Colon (tissue), 2 donors: Measurements from ENCODE around the gene DMPK.

ENCODE experiments used
- FAIRE-seq: peaks from 2 replicates; lab custom pipeline; 2012; peaks lifted over from hg19 to GRCh38; lab: Jason Lieb, UNC
- donor health status: control.
- donor health status: control.

Gene DMPK

DNA sequence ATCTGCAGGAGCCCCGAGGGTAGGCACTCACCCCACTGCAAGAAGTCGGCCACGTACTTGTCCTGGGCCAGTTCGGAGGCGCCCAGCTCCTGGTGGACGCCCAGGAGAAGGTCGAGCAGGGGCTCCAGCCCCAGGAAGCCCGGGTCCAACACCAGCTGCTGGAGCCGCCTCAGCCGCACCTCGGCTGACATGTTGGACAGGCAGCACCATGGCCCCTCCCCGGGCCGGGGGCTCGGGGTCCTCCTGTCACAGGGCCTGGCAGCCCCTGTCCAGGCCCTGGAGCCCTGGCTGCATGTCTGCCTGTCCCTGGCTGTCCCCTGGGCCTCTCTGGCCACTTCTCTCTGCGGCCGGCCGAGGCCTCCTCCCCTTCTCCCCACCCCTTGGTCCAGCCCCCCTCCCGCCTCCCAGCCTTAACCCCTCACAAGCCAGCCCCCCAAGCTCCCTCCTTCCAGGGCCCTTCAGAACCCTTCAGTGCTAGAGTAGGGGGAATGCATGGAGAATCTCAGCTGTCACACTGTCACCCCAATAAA, at the start of gene DMPK:
Gene DMPK (minus strand): TSS at position 329 of the 530 bp plus-strand sequence. CDS start 138 bp downstream, at position 191.
- no peak for FAIRE-seq

DNA sequence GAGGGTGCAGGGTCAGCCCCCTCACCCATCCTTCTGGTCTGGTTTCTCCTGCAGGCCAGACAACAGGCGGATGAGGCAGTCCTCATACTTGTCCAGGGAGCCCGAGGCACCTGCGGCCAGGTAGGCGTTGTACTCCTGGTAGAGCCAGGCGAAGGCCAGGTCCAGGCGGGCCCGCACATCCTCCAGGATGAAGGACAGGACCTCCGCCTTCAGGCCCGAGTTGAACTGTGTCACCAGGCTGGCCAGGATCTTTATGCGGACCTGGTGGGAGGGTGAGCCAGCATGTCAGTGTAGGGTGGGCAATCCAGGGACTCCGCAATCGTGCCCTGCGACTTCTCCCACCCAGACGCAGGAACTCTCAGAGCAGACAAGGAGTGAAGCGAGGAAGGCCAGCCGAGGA, 46.7 kb upstream of the DMPK start:
- no peak for FAIRE-seq

DNA sequence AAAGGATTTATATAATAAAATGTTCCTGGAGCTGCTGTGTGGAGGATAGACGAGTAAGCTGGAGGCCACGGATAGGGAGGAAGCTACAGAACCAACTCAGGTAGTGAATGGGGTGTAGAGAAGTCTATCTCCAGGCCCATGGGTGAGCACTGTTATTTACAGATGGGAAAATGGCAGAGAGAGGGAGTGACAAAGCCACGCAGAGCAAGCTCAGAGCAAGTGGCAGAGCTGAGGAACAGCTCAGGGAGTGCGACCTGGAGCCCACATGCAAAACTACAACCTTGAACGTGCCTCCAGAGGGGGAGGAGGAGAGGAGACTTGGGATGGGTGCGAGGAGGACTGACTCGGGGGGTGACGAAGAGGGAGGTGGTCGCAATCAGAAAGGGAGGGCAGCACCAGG, 46.2 kb upstream of the DMPK start:
- no peak for FAIRE-seq

- no peak for FAIRE-seq
Measured at GRCh38 chr19:45827459-45828093, 45.3 kb upstream of the DMPK start.

DNA sequence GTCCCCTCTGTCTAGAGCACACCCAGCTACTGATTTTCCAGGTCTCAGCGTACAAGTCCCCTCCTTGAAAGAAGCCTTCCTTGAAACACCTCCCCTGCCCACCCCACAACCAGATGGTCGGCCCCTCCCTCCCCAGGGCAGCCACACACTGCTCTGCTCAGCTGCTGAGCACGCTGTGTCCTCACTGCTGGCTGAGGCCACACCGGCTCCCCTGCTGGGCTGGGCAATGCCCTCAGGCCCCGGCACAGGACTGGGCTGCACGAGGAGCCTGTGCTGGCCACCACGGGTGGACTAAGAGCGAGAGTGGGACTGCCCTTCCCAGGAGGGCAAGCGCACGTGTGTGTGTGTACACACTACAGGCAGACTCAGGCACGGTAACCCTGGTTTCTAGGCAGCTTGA, 44.6 kb upstream of the DMPK start:
- FAIRE-seq, result no peak

GRCh38 chr19:45825917-45826893, 43.9 kb upstream of the DMPK start:
- FAIRE-seq, result no peak

GRCh38 chr19:45825263-45825605, 42.9 kb upstream of the DMPK start:
- FAIRE-seq, result no peak

DNA sequence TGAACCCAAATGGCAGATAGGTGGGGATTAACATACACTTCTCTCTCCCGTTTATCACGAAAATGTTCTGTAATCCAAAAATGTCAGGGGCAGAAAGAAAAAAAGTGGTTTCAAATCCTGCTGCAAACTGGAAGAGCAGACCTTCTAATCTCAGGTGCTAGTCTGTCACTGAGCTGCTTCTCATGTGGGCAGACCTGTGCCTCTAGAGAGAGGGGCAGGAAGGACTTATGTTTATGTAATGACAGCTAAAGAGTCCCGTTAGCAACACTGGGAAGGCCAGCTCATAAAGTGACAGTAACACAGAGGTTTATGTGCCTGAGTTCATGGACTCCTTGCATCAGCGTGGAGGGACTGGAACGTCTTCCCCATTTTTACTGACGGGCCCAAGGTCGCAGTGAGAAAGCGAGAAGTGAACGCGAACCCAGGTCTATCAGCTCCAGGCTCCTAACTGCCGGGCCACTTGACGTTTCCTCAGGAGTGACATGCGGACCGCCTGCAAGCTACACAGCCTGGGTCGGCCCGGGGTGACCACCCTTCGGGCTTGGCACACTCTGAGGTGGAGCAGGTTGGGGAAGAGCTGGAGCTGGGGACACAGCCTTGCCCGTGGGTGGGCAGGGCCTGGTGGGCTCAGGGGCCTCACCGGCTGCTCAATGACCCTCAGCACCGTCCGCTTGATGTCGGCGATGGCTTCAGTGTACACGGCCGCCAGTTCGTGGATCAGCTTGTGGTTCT, 42.4 kb upstream of the DMPK start:
- no peak for FAIRE-seq

DNA sequence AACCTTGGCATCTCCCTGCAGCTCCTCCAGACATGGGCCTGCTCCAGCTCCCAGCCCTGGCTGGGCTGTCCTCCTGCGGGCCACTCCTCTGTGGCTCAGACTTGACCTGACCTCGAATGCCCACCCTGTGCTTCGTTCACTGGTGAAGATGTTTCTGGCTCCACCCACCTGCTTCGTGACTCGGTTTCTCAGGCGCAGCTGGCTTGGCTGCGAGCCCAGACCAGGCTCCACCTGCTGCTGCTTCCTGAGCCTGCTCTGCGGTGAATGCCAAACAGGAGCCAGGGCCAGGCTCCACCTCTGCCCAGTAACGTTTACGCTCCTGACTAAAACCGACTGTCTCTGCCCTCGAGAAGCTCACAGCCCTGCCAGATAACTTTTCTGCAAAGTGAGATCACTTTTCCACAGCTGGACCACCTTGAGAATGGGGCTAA, 41.8 kb upstream of the DMPK start:
- no peak for FAIRE-seq

- no peak for FAIRE-seq
Measured at GRCh38 chr19:45823182-45823581, 40.9 kb upstream of the DMPK start.

GRCh38 chr19:45822716-45823115, 40.4 kb upstream of the DMPK start:
- FAIRE-seq, result no peak

DNA sequence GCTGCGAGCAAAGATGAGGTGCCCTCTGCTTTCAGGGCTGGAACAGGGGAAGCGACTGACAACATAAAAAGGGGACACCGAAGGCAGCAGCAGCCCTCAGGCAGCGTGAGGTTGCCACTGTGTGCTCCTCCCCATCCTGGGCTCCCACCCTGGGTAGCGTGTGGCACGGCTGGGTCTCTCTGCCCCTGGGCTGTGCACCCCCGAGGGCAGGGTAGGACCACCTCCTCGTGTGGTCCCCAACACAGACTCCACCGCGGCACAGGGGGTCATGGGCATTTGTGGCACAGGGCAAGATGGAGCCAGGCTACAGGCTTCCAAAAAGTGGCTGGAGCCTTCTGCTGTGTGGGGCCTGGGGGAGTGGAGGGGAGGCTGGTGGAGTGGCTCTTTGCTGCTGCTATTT, 39.3 kb upstream of the DMPK start:
- FAIRE-seq, result no peak

GRCh38 chr19:45821103-45821521, 38.8 kb upstream of the DMPK start:
- no peak for FAIRE-seq

DNA sequence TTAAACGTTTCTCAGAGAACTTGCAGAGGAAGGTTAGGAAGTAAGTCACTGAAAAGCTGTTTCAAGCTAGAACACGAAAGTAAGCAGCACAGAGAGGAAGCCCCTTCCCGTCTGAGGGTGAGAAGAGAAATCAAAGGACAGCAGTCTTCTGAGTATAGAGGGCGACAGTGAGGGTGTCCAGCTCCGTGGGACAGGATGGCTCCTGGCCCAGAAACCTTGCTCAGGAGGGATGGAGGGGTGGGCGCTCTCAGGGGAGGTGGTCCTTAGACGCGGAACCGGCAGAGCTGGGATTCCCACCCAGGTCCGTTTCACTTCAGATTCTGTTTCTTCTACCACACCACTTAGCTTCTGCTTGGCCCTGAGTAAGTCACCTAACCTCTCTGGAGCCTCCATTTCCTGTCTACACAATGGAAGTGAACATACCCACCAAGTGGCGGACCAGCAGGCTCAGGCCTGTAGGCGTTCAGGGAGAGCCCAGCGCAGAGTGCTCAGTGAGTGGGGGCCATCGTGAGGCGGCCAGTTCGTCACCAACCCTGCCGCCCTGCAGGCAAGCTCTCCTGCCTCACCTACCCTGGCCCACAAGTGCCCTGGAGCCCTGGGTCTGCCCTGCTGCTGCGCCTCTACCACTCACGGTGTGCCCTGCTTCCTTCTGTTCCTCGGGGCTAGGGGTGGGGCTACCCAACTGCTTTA, 38.3 kb upstream of the DMPK start:
- FAIRE-seq, result no peak

DNA sequence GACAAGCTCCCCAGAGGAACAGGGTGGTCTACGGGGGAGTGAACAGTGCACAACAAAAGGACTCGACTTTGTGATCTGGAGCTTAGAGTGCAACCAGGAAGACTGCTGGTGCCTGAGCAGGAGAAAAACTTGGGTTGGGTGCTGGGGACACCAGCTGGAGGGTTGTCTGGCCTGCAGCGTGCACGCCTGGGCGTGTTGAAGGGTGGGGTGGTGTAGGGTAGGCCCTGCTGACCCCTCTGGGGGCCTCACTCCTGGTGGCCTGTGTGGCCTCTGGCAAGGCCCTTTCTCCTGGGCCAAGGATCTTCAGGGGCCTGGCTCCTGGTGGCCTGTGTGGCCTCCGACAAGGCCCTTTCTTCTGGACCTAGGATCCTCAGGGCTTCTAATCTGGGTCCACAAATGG, 37.5 kb upstream of the DMPK start:
- no peak for FAIRE-seq

- no peak for FAIRE-seq
Measured at GRCh38 chr19:45817725-45818301, 35.5 kb upstream of the DMPK start.

GRCh38 chr19:45817010-45817724, 34.9 kb upstream of the DMPK start:
- FAIRE-seq, result no peak

DNA sequence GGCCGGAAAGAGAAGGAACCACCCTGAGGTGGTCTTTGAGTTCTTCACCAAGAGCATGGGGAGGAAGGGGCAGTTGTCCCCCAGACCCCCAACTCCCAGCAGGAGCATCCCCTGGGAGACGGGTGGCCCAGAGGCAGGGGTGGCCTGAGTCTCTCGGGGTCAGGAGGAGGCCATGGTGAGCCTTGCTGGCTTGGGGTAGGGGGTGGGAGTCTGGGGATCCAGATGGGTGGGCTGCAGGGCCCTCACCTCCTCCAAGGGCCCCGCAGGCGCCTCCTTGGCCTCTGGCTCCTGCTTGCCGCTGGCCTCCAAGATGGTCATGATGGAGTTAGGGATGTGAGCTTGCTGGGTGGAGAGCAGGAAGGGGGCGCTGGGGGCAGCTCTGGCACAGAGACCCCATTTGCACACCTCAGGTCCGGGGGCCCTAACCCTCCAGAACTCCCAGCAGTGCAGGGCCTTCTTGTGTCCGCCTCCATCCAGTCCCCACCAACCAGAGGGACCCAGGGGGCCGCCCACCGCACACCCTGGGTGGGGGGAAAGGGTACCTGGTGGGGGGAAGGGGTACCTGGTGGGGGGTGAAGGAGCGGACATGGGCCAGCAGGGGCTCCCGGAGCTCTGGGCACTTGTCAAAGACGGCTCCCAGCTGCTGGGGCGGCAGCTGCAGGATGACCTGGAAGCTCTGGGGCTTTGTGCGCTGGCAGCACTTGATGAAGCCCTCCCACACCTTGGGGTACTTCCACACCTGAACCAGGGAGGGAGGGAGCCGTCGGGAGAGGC, 34.1 kb upstream of the DMPK start:
- FAIRE-seq, result no peak

GRCh38 chr19:45815481-45816216, 33.4 kb upstream of the DMPK start:
- FAIRE-seq, result no peak
